Gastrocnemius medialis (tissue), 4 donors: ENCODE measurements around the gene TEX2.

ENCODE experiments used
- CTCF ChIP-seq, 5 experiments: fragments of 450-650 bp in 3 of 5; fragments of 200-600 bp in 2 of 5; sonication (generic) in 2 of 5; IDR thresholded peaks in 4 of 5; conservative IDR thresholded peaks in 1 of 5; 1 replicate in 4 of 5; 2 replicates in 1 of 5; pipeline ENCODE4 v1.5.1; 2016 to 2019; ENCODE audit warnings: antibody characterized with exemption in 5 of 5, mild to moderate bottlenecking in 3 of 5, moderate library complexity in 3 of 5
- POLR2A ChIP-seq, 2 donors: fragments of 450-650 bp; IDR thresholded peaks; one replicate each; pipeline ENCODE4 v1.6.1; 2017; ENCODE audit warnings: antibody characterized with exemption in 2 of 2, mild to moderate bottlenecking in 2 of 2, moderate library complexity in 2 of 2

DNA sequence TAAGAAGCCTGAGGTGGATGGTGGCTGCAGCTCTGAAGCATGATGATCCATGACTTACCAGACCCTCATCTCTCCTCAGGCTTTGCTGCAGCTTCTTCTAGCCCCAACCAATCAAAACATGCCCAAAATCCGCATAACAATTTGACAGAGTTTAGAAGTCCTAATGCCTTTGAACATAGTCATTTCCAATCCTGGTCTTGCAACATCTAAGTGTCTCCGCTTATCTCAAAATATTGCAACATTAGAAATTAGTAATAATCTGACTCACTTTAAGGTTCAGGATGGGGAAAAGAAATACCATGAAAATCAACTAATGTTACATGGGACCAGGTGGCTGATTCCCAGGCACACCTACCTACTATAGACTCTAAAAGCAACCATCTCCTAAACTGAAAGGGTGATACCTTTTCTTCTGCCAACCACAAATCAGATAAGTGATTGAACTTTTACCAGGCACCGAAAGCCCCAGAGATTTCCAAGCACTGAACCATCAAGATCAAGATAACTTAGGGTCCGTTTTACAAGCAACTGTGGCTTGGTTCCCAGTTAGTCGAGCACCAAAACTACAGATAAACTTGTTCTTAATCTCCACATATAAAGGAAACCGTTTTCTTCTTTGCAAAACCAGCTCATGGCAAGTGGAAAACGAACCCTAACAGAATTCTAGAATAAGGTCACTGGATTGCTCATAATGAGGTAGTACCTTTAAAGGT is 147.1 kb downstream of the TEX2 start:
- TF ChIP-seq CTCF (IDR thresholded peaks at IDR 0.05 in 4 of 5, conservative IDR thresholded peaks at IDR 0.05 in 1 of 5) (no peak), POLR2A (IDR thresholded peaks at IDR 0.05) (no peak)
